HuH-7 (cell line): ENCODE data around the gene CST11.
A peak's percentile ranks its signal among the peaks of the same experiment; 100 is the strongest.

Experiments used
- DNase-seq: peaks from one replicate; pipeline ENCODE4 v3.0.0; 2011; ENCODE audit warnings: low spot score

The CST11 gene

DNA sequence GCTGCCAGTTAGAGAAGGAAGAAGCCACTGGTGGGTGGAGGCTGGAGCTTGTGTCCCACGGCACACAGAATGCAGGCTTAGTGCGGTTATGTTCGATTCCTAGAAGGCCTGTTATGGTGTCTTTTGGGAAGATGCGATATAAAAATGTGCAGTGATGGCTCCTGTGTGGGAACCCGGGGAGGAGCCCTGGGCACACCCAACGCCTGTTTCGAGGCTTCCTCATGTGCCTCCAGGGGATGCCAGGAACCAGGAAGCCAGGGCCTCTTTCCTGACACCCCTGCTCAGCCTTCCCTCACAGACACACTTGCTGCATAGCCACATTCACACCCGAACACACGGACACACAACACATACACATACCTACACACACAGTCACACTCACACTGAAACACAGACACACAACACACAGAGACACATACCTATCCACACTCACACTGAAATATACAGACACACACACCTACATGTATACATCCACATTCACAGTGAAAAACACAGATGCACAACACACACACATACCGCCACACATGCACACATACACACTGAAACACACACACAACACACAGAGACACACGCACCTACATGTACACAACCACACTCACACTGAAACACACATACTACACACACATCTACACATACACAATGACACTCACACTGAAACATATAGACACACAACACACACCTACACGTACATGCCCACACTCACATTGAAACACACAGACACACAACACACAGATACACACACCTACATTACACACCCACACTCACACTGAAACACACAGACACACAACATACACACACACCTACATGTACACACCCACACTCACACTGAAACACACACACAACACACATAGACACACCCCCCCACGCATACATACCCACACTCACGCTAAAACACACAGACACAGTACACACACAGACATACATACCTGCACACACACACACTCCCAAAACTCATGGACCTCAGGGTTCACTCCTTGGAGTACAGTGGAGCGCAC is 1.2 kb upstream of the CST11 start:
- no peak for DNase-seq

- DNase-seq = no peak
Measured at GRCh38 chr20:23451956-23452487, 654 bp downstream of the CST11 start.

DNA sequence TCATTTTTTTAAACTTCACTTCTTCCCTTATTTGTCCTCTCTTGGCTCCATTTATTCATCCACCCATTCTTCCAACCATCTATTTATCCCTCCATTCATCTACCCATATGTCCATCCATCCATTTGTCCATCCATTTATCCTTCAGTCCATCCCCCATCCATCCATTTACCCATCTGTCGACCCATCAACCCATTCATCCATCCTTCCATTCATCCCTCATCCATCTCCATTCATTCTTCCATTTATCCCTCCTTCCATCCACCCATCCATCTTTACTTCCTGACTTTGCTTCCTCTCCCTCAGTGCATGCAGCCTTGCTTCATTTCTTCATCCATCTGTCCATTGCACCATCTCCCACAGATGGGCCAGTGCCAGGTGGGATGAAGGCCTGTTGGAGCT is 1.8 kb downstream of the CST11 start:
- DNase-seq = no peak

DNA sequence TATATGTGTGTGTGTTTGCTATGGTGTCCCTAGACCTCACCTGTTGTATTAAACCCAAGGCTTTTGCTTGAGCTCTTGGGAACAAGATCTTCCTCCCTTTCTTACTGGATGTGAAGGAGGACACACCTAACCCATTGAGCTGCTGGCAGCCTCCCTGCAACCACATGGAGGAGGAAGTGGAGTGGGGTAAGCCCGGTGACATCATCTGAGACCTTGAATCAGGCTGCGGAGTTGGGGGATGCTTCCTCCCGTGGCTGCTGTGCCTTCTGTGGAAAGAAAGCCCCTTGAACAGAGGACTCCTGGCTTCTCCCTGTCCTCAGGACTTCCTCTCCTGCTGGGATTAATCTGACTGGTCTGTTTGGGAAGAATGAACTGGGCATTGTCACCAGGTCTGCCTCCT is 3.3 kb downstream of the CST11 start:
- no peak for DNase-seq

DNA sequence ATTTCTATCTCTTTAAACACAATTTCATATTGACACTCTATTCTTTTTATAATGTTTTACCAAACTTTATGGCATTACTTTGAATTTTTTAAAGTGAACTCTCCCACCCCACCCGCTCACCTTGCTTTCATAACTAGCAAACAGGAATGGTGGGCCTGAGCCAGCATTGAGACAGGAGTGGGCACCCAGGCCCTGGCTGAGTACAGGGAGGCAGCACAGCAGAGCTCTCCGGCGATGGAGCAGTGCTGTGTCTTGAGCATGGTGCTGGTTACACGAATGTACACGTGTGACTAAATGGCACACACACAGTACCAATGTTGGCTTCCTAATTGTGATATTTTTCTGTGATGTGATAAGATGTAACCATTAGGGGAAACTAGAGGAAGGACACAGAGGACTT is 4.5 kb downstream of the CST11 start:
- no peak for DNase-seq

DNA sequence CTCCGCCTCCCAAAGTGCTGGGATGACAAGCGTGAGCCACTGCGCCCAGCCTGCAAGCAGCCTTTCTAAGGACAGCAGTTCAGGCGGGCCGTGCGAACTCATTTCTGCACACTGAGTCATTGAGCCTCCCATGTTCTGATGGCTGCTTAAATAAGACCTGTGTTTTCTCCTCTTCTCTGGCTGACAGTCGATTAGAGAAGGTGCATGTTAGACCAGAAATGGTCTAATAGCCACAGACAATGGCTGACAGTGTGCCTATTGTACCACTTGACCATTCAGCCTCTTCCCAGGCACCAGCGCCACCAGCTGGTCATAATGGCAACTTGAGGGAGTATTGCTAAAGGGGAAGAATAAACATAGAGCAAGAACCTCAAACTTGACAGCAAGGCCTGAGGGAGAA is 6.2 kb downstream of the CST11 start:
- DNase-seq = peak; percentile 71

DNA sequence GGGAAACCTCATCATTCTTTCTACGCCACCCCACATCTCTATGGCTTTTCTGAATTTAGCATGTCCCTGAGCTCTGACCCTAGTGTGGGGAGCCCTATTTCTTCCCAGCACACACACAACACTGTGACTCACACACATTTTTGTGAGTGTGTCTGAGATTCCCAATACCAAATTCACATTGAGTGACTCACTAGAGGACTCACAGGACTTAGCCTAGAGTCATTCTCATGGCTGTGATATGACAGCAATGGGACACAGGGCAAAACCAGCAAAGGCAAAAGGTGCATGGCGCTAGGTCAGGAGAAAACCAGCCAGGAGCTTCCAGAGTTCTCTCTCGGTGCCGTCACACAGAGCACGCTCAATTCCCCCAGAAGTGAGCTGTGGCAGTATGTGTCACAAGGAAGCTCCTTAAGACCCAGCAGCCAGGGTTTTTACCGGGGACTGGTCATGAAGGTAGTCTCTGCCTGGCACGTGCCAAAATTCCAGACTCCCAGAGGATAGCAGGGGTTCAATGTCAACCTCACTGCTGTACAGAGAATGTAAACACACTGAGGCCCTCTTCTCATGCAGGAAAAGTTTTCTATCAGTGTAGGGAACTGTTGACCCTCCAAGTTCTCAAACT is 7.0 kb downstream of the CST11 start:
- no peak for DNase-seq

GRCh38 chr20:23444859-23445258 is 7.8 kb downstream of the CST11 start:
- DNase-seq = no peak

GRCh38 chr20:23442436-23442835 is 10.2 kb downstream of the CST11 start:
- no peak for DNase-seq

- peak; percentile 85 for DNase-seq
Measured at GRCh38 chr20:23441850-23442313, 10.8 kb downstream of the CST11 start.

DNA sequence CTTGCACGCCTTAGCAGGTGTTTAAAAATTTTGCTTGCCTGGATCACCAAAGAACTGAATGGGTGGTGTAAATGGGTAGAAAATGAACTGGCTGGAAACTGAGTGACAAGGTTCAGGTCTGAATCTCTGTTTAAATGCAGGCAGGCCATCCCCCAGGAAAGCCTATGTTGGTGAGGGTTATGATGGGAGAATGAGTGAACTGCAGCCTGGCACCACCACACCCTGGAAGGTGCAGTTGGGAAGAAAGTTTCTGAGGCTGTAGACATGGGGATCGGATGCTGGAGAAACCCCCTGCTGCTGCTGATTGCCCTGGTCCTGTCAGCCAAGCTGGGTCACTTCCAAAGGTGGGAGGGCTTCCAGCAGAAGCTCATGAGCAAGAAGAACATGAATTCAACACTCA is 12.7 kb downstream of the CST11 start:
- no peak for DNase-seq

- no peak for DNase-seq
Measured at GRCh38 chr20:23438661-23439060, 14.0 kb downstream of the CST11 start.

DNA sequence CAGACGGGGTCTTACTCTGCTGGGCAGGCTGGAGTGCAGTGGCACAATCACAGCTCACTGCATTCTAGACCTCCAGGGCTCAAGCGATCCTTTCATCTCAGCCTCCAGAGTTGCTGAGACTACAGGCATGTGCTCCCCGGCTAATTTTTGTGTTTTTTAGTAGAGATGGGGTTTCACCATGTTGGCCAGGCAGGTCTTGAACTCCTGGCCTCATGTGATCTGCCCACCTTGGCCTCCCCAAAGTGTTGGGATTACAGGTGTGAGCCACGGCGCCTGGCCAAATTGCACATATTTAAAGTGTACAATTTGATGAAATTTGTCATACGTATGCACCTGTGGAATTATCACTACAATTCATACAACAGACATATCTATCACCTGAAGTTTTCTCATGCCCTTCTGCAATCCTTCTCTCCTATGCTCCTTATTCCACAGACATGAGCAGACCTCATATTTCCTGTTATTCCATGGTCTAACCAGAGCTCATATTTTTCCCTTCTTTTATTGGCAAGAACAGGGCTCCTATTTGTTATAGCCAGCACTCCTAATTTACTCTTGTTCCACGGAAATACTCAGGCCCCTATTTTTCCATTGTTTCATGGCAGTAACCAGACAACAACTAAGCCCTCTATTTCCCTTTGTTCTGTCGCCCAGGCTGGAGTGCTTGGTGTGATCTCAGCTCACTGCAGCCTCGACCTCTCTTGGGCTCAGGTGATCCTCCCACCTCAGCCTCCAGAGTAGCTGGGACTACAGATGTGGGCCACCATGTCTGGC is 15.4 kb downstream of the CST11 start:
- DNase-seq = no peak

- no peak for DNase-seq
Measured at GRCh38 chr20:23436681-23437080, 16.0 kb downstream of the CST11 start.

DNA sequence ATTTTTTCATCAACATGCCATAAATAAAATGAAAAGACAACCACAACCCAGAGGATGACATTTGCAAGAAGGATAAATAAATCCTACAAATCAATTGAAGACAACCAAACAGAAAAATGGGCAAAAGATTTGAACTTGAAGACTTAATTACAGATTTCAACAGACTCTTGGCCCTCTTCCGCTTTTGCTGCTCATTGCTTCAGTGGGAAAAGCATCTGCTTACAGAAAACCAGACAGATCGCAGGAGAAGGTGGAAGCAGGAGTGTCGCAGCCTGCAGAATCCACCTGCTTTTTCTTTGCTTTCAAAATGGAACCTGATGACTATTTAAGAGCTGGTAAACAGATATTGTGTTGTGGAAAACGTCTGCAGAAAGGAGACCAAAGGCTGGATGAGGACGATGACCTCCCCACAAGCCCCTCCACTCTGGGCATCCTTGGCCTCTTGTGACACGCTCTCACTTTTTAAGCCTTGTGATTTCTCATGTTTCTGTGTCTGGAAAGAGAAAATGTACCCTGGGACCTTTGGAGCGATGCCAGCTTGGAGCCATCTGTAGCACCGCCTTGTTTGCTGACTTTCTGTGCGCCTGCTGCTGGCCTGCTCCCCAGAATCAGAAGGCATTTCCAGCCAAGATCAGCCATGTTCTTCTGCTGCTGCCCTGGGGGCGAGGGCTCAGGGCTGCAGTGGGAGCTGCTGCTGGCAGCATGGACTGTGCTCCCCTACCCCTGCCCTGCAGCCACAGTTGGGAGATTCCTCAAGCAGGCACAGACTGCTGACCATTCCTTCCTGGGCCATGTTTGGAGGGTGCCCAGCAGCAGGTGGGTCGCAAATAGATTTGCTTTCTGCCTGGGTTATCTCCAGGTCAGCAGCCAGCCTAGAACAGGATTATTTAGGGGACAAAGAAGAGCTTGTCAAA is 16.8 kb downstream of the CST11 start:
- DNase-seq = no peak

DNA sequence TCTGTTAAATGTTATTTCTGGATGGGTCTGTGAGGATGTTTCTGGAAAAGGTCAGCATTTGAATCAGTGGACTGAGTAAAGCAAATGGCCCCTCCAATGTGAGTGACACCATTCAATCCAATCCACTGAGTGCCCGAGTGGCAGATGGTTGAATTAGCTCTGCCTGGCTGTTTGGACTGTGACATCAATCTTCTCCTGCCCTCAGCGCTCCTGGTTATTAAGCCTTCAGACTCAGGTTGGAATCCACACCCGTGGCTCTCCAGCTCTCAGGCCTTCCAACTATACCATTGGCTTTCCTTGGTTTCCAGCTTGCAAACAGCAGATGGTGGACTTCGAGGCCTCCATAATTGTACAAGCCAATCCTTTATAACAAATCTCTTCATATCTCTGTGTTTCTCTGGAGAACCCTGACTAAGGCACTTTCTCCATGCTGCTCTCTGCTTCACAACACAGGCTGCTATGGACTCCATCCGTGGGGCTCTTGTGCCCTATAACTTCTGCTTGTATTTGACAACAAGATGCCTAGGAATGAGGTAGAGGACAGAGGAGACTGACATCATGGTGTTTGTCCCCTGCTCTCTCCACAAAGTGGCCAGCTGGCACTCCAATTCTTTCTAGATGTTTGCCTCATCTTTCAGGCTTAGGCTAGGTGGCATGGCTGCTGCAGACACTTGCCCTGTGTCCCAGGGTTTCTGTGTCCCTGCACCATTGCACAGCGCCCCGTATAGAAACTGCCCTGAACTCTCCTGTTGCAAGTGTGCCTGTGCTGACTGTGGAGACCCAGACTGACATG is 18.0 kb downstream of the CST11 start:
- DNase-seq = no peak

DNA sequence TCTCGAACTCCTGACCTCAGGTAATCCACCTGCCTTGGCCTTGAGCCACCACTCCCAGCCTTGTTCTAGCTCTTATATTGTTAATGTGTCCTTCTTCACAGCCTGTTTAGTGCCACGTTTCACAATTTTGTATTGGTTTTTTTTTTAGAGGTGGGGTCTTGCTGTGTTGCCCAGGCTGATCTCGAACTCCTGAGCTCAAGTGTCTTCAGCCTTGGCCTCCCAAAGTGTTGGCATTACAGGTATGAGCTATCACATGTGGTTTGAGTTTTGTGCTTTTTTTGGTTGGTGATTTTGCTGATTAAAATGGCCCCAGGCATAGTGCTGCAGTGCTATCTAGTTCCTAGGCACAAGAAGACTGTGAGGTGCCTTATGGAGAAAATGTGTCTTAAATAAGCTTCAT is 19.0 kb downstream of the CST11 start:
- DNase-seq = no peak

GRCh38 chr20:23425129-23425528 is 27.5 kb downstream of the CST11 start:
- no peak for DNase-seq

DNA sequence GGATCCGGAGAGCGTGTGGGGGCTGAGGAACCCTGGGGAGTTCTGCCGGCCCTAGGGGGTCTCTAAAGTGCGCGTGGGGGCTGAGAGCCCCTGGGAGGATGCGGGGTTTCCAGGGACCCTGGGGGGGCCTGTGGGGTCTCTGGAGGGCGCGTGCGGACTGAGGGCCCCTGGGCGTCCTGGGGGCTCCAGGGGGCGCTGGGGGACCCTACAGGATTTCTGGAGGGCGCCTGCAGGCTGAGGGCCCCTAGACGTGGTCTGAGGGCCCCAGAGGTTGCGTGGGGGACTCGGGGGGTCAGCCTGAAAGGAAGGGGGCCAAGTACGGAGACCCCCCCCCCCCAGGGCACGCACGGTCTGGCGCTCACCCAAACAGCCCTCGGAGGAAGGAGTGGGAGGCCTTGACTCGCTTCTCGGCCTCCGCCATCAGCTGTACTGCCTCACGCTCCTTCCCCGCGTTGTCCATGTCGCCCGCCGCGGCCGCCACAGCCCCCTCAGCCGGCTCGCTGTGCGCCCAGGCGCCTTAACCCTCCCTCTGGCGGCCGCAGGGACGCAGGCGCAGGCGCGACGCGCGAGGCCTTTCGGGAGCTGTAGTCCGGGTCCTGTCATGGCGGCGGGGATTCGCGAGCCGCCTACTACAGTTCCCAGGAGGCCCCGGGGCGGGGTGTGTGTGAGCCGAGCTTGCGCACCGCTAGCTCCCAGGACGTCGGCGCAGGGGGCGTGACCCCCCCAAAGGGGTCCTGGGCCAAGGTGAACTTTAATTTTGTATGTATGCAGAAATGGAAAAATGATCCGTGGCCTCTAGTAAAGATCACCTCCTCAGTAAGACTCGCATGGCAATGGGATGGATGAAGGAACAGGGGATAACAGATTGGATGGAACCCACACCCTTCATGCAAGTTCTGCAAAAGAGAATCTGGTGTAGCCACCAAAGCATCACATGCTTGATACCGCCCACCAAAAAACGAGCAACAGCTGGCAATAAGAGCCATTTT is 31.4 kb downstream of the CST11 start, which contains the start of gene NAPB:
TSS of gene NAPB (minus strand) at position 546 of the 989 bp plus-strand sequence. CDS start at position 460, 86 bp downstream.
- peak; percentile 92 for DNase-seq
